ENCODE data around the gene TRAPPC2B. TPM values are rescaled to one million over a fixed set of nuclear protein-coding genes. Genes with fewer than 3 reads are reported as not detected.

TRAPPC2B gene
- total RNA-seq, 1 donor from 2014 or later = 7.0 TPM

- Histone ChIP-seq H3K4me1 (peaks cover 6% of the 10 kb centered on the region), H3K4me3 (no peak overlapping the region), H3K9me3 (peaks cover 10% of the 10 kb centered on the region), H3K36me3 (peaks cover 44% of the 10 kb centered on the region), H3K27me3 (no peaks in the 10 kb centered on the region), H3K27ac (no peak overlapping the region)
- intact Hi-C loops (cut with DNase I) = no loop called here
- DNase-seq (no peak), ATAC-seq (no peak)
- TF ChIP-seq CTCF (IDR thresholded peaks at IDR 0.05) = no peak
These were observed 5.9 kb upstream of the TRAPPC2B start for GRCh38 chr19:57357406-57357805.

DNA sequence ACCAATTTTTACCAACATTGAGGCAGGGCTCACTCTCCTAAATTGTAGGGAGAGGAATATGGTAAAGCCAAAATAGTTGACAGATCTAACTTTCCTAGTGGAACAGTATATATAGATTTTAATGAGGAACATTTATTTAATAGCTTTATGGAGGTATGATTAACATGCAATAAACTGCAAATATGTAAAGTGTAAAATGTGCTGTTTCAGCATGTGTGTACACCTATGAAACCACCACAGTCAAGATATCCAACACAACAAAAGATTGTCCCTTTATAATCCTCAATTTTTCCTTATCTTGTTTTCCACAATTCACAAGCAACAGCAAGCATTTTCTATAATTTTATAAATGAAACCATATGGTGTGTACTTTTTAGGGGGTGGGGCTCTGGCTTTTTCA lies 4.1 kb upstream of the TRAPPC2B start:
- intact Hi-C loops (cut with DNase I) = no loop called here
- Histone ChIP-seq H3K9me3 (peaks cover 10% of the 10 kb centered on the region), H3K36me3 (peaks cover 39% of the 10 kb centered on the region), H3K4me1 (peaks cover 6% of the 10 kb centered on the region), H3K4me3 (no peak overlapping the region), H3K27ac (no peak overlapping the region), H3K27me3 (no peaks in the 10 kb centered on the region)
- no peak for ATAC-seq
- no peak for TF ChIP-seq CTCF (IDR thresholded peaks at IDR 0.05)
- no peak for DNase-seq

DNA sequence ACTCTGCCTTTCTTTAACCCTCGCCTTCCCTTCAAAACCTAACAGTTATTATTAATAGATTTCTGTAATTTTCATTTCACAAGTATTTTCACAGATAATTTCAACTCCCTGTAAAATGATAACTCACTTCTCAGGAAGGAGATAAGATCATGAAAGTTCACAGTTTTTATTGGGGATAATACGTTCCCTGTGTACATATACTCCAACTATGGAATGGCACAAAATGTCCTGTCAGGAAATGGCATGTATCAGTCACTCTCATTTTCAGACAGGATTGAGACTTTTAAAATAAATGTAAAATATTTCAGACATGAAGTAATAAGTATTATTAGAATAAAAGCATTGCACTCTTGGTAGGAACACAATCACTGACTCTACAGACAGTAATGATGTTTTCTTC lies 932 bp upstream of the TRAPPC2B start:
- H3K36me3 ChIP-seq = peaks cover 8% of the 10 kb centered on the region
- peak overlapping the region; percentile 89 for H3K27ac ChIP-seq
- DNase-seq = no peak
- peaks cover 6% of the 10 kb centered on the region for H3K4me1 ChIP-seq
- no peaks in the 10 kb centered on the region for H3K27me3 ChIP-seq
- no peak for TF ChIP-seq CTCF (IDR thresholded peaks at IDR 0.05)
- H3K9me3 ChIP-seq = peaks cover 3% of the 10 kb centered on the region
- ATAC-seq = no peak
- intact Hi-C loops (cut with DNase I) = no loop called here
- H3K4me3 ChIP-seq = peak overlapping the region; percentile 65

- Histone ChIP-seq H3K9me3 (peaks cover 3% of the 10 kb centered on the region), H3K27ac (peak overlapping the region; percentile 89), H3K27me3 (no peaks in the 10 kb centered on the region), H3K4me1 (peaks cover 6% of the 10 kb centered on the region), H3K4me3 (peak overlapping the region; percentile 65), H3K36me3 (no peaks in the 10 kb centered on the region)
- DNase-seq (no peak), ATAC-seq (no peak)
- intact Hi-C loops (cut with DNase I) = no loop called here
- TF ChIP-seq CTCF (IDR thresholded peaks at IDR 0.05) = no peak
These were observed 384 bp downstream of the TRAPPC2B start for GRCh38 chr19:57363688-57364181.

GRCh38 chr19:57366776-57367175 lies 3.4 kb downstream of the TRAPPC2B start:
- no peak for ATAC-seq
- H3K9me3 ChIP-seq = no peaks in the 10 kb centered on the region

More at GRCh38 chr19:57366776-57367175, 3.4 kb downstream of the TRAPPC2B start:
- H3K27me3 ChIP-seq = no peaks in the 10 kb centered on the region
- no peak for DNase-seq
- peaks cover 2% of the 10 kb centered on the region for H3K36me3 ChIP-seq
- no peak overlapping the region for H3K4me3 ChIP-seq
- intact Hi-C loops (cut with DNase I) = no loop called here
- no peak for TF ChIP-seq CTCF (IDR thresholded peaks at IDR 0.05)
- no peak overlapping the region for H3K27ac ChIP-seq
- peaks cover 6% of the 10 kb centered on the region for H3K4me1 ChIP-seq

Data from upper lobe of right lung (tissue), 1 donor.